Mesendoderm (in vitro differentiated cells): ENCODE data around the gene PTPN6.

ENCODE experiments used
- DNase-seq: peaks from one replicate; pipeline ENCODE4 v3.0.0; 2013
- H2AK5ac ChIP-seq: 2 replicates; pipeline ENCODE4 v1.6.1; 2013; ENCODE audit warnings: low read length, inconsistent platforms
- H2BK120ac ChIP-seq: 2 replicates; pipeline ENCODE4 v1.6.1; 2013; ENCODE audit warnings: low read depth, mild to moderate bottlenecking, low read length, moderate library complexity, mixed read lengths
- H2BK15ac ChIP-seq: replicated peaks from 2 replicates; pipeline ENCODE4 v1.6.1; 2013; ENCODE audit warnings: low read depth, mild to moderate bottlenecking, moderate library complexity
- H2BK5ac ChIP-seq: 2 replicates; pipeline ENCODE4 v1.6.1; 2013; ENCODE audit warnings: low read length, inconsistent platforms
- H3K18ac ChIP-seq: 2 replicates; pipeline ENCODE4 v1.6.1; 2013; ENCODE audit warnings: mild to moderate bottlenecking, low read length, mixed read lengths
- H3K23ac ChIP-seq: one replicate; pipeline ENCODE4 v1.6.1; 2013; ENCODE audit warnings: low read length
- H3K27ac ChIP-seq: 2 replicates; pipeline ENCODE4 v1.5.1; 2013; ENCODE audit warnings: low read depth, mild to moderate bottlenecking, inconsistent platforms, low read length, moderate library complexity
- H3K27me3 ChIP-seq: 2 replicates; pipeline ENCODE4 v1.6.1; 2013; ENCODE audit warnings: low read length, control low read depth, mild to moderate bottlenecking, inconsistent platforms; ENCODE audit not compliant: insufficient read depth, poor library complexity
- H3K36me3 ChIP-seq: 2 replicates; pipeline ENCODE4 v1.6.1; 2013; ENCODE audit warnings: low read length, inconsistent platforms; ENCODE audit not compliant: control insufficient read depth, insufficient read depth
- H3K4ac ChIP-seq: one replicate; pipeline ENCODE4 v1.6.1; 2013; ENCODE audit warnings: low read depth, mild to moderate bottlenecking, low read length, moderate library complexity
- H3K4me1 ChIP-seq: 2 replicates; pipeline ENCODE4 v1.6.1; 2013; ENCODE audit warnings: low read depth, low read length, inconsistent platforms; ENCODE audit not compliant: control insufficient read depth
- H3K4me2 ChIP-seq: 2 replicates; pipeline ENCODE4 v1.6.1; 2013; ENCODE audit warnings: low read length
- H3K4me3 ChIP-seq: 2 replicates; pipeline ENCODE4 v1.5.1; 2013; ENCODE audit warnings: mild to moderate bottlenecking, low read length
- H3K56ac ChIP-seq: one replicate; pipeline ENCODE4 v1.6.1; 2013; ENCODE audit warnings: low read length
- H3K79me1 ChIP-seq: 2 replicates; pipeline ENCODE4 v1.6.1; 2013; ENCODE audit warnings: low read length, inconsistent platforms
- H3K79me2 ChIP-seq: 2 replicates; pipeline ENCODE4 v1.6.1; 2013; ENCODE audit warnings: mild to moderate bottlenecking, low read length; ENCODE audit not compliant: control insufficient read depth, insufficient read depth
- H3K9ac ChIP-seq: 2 replicates; pipeline ENCODE4 v1.6.1; 2013; ENCODE audit warnings: low read length, inconsistent platforms
- H4K5ac ChIP-seq: one replicate; pipeline ENCODE4 v1.6.1; 2013; ENCODE audit warnings: low read length
- H4K8ac ChIP-seq: one replicate; pipeline ENCODE4 v1.6.1; 2013; ENCODE audit warnings: low read depth, mild to moderate bottlenecking, control low read depth, low read length, moderate library complexity
- WGBS: extraction: QIAGEN DNeasy Blood & Tissue Kit; methylation state at CpG from one replicate; pipeline ENCODE4 v1.1.7; 2013; ENCODE audit warnings: low lambda C conversion rate, missing lambda C conversion rate; ENCODE audit not compliant: insufficient coverage; ENCODE audit errors: extremely low coverage; 5-methylcytosine and 5-hydroxymethylcytosine counted together

PTPN6 gene

GRCh38 chr12:6957151-6957701 is 6.1 kb downstream of the PTPN6 start:
- no peak for DNase-seq
- H2AK5ac ChIP-seq = no peak overlapping the region

DNA sequence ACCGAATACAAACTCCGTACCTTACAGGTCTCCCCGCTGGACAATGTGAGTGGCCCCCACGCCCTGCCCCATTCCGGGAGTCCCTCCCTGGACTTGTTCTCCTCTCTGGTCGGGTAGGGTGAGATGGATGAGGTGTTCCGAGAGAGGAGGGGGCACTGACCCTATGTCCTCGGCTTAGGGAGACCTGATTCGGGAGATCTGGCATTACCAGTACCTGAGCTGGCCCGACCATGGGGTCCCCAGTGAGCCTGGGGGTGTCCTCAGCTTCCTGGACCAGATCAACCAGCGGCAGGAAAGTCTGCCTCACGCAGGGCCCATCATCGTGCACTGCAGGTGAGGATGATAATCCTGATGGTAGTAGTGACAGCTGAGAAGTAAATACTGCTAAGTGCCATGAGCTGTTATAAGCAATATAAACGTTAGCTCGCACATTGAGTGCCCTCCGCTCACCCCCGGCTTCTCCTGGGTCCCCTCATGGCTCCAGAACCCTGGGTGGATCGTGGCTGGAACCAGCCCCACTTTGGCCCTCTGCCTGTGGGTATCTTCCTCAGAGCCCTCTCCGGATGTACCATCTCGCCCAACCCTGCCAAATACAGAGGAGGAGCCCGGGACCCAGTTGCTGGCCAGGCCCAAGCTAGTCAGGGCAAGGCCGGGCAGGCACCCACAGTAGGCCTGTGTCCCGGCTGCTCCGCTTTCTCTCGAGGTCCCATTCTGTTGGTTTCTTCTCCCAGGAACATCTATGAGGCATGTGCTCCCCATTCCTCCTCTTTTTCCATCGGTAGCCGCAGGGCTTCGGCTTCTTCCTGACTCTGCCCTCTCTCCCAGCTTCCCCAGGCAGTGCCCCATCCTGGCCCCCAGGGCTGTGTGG is 6.8 kb downstream of the PTPN6 start:
- H3K18ac ChIP-seq = no peak overlapping the region
- peaks cover 2% of the 10 kb centered on the region for H3K79me2 ChIP-seq
- H4K5ac ChIP-seq = no peak overlapping the region
- H3K36me3 ChIP-seq = no peaks in the 10 kb centered on the region
- no peak overlapping the region for H3K27ac ChIP-seq
- WGBS = no CpG with 5 or more reads among the region's 28 CpGs
- H3K9ac ChIP-seq = no peak overlapping the region
- H2BK120ac ChIP-seq = no peak overlapping the region
- no peak overlapping the region for H2BK15ac ChIP-seq
- no peaks in the 10 kb centered on the region for H3K79me1 ChIP-seq
- no peak overlapping the region for H2BK5ac ChIP-seq
- no peak overlapping the region for H3K56ac ChIP-seq
- DNase-seq = no peak
- no peaks in the 10 kb centered on the region for H3K27me3 ChIP-seq
- no peak overlapping the region for H3K23ac ChIP-seq
- peaks cover 10% of the 10 kb centered on the region for H3K4me1 ChIP-seq
- no peak overlapping the region for H2AK5ac ChIP-seq
- H3K4me3 ChIP-seq = no peak overlapping the region
- H3K4ac ChIP-seq = no peak overlapping the region
- H4K8ac ChIP-seq = no peak overlapping the region
- H3K4me2 ChIP-seq = no peak overlapping the region

More at GRCh38 chr12:6957151-6957701, 6.1 kb downstream of the PTPN6 start:
- Histone ChIP-seq H2BK120ac (no peak overlapping the region), H3K4me2 (no peak overlapping the region), H3K56ac (no peak overlapping the region), H3K27me3 (no peaks in the 10 kb centered on the region), H2BK15ac (no peak overlapping the region), H4K8ac (no peak overlapping the region), H3K79me2 (no peaks in the 10 kb centered on the region), H3K4me1 (peaks cover 6% of the 10 kb centered on the region), H3K23ac (no peak overlapping the region), H3K27ac (no peak overlapping the region), H3K4ac (no peak overlapping the region), H2BK5ac (no peak overlapping the region), H3K79me1 (no peaks in the 10 kb centered on the region), H3K4me3 (no peak overlapping the region), H3K9ac (no peak overlapping the region), H4K5ac (no peak overlapping the region), H3K18ac (no peak overlapping the region), H3K36me3 (no peaks in the 10 kb centered on the region)
- WGBS = no CpG with 5 or more reads among the region's 20 CpGs

DNA sequence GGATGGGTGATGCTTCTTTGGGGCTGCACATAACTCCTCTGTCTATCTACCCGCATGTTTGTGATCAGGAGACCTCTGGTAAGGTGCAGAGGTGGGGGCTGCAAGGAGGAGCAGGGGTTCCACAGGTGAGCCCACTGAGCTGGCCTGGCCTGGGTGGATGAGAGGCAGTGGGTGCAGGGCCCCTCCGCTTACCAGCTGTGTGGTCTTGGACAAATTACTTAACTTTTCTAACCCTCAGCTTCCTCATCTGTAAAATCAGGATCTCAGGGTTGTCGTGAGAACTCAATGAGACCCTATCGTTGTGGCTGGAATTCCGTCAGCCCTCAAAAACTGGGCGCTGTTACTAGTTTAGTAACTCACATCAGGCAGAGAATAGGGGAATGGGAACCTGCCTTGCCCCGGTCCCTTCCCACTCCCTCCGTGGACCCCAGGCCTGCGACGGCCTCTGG is 7.5 kb downstream of the PTPN6 start:
- Histone ChIP-seq H3K27ac (no peak overlapping the region), H4K8ac (no peak overlapping the region), H3K79me2 (peaks cover 6% of the 10 kb centered on the region), H2BK120ac (no peak overlapping the region), H3K56ac (no peak overlapping the region), H3K4me3 (no peak overlapping the region), H3K4ac (no peak overlapping the region), H3K23ac (no peak overlapping the region), H3K79me1 (no peaks in the 10 kb centered on the region), H2BK5ac (no peak overlapping the region), H3K9ac (no peak overlapping the region), H3K36me3 (no peaks in the 10 kb centered on the region), H3K27me3 (no peaks in the 10 kb centered on the region), H3K18ac (no peak overlapping the region), H4K5ac (no peak overlapping the region), H2AK5ac (no peak overlapping the region), H3K4me2 (no peak overlapping the region), H2BK15ac (no peak overlapping the region), H3K4me1 (peaks cover 10% of the 10 kb centered on the region)
- no peak for DNase-seq
- no CpG with 5 or more reads among the region's 10 CpGs for WGBS

DNA sequence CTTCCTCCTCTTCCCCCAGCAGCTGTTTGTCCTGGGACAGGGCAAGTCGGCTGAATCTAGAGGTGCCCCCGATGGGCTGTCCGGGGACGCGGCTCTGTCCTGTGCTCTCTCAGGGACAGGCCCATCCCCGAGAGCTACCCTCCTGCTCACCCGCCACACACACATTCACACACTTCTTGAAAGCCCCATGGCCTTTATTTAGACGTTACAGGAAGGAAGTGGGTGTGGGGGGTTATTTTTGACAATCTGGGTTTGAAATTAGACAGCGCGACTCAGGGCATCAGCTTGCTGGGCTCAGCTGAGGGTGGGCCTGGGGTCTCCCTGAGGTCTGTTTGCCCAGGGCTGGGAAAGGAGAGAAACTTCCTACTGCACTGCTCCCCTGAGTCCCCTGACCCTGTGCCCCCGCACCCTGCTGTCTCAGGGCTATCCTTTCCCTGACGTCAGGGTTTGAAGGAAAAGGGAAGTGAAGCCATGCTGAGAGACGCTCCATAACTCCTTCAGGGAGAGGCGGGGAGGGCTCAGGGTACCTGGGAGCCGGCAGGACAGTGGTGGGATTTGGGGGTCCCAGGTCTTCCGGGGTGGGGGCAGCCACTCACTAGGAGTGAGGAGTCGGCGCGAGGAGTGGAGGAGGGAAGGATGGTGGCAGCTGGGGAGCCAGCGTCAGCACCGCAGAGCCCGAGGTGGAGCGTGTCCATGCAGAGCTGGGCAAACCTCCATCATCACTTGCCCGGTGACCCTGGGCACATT is 8.1 kb downstream of the PTPN6 start:
- no peak overlapping the region for H4K8ac ChIP-seq
- H3K4me1 ChIP-seq = peaks cover 10% of the 10 kb centered on the region
- H2BK5ac ChIP-seq = no peak overlapping the region
- H3K9ac ChIP-seq = no peak overlapping the region
- H2BK120ac ChIP-seq = no peak overlapping the region
- no peak overlapping the region for H3K27ac ChIP-seq
- H3K27me3 ChIP-seq = no peaks in the 10 kb centered on the region
- no peak overlapping the region for H2AK5ac ChIP-seq
- no peak overlapping the region for H3K56ac ChIP-seq
- DNase-seq = no peak
- WGBS = no CpG with 5 or more reads among the region's 24 CpGs
- H3K4me2 ChIP-seq = no peak overlapping the region
- no peak overlapping the region for H3K4ac ChIP-seq
- no peak overlapping the region for H4K5ac ChIP-seq
- H3K23ac ChIP-seq = no peak overlapping the region
- H3K4me3 ChIP-seq = no peak overlapping the region
- no peaks in the 10 kb centered on the region for H3K36me3 ChIP-seq
- H3K79me2 ChIP-seq = peaks cover 11% of the 10 kb centered on the region
- no peak overlapping the region for H2BK15ac ChIP-seq
- H3K18ac ChIP-seq = no peak overlapping the region
- no peaks in the 10 kb centered on the region for H3K79me1 ChIP-seq

DNA sequence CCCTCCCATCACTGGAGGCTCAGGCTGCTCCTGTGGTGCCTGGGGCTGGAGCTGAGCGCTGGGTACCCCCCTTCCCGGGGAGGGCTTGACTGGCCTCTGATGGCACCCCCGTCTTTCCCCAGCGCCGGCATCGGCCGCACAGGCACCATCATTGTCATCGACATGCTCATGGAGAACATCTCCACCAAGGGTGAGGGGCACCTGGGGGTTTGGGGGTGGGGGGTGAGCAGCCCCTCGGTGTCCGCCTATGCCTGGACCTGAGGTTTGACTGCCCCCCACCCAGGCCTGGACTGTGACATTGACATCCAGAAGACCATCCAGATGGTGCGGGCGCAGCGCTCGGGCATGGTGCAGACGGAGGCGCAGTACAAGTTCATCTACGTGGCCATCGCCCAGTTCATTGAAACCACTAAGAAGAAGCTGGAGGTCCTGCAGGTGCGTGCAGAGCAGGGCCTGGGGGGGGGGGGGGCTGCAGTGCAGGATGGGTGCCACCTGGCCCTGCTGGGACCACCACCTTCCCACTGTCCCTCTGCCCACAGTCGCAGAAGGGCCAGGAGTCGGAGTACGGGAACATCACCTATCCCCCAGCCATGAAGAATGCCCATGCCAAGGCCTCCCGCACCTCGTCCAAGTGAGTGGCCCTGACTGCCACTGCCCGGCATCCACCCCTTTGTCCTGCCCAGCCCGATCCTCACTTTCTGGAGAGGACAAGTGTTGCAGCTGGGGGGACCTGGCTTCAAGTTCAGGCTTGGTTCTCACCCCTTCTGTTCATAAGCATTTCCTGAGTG is 8.8 kb downstream of the PTPN6 start:
- Histone ChIP-seq H3K4me2 (no peak overlapping the region), H4K5ac (no peak overlapping the region), H2AK5ac (no peak overlapping the region), H3K27me3 (no peaks in the 10 kb centered on the region), H3K18ac (no peak overlapping the region), H3K27ac (no peak overlapping the region), H3K4ac (no peak overlapping the region), H3K56ac (no peak overlapping the region), H3K23ac (no peak overlapping the region), H3K36me3 (no peaks in the 10 kb centered on the region), H3K79me1 (peaks cover 2% of the 10 kb centered on the region), H2BK120ac (no peak overlapping the region), H2BK15ac (no peak overlapping the region), H3K4me1 (peaks cover 10% of the 10 kb centered on the region), H4K8ac (no peak overlapping the region), H3K79me2 (peaks cover 15% of the 10 kb centered on the region), H2BK5ac (no peak overlapping the region), H3K9ac (no peak overlapping the region), H3K4me3 (no peak overlapping the region)
- DNase-seq = no peak
- WGBS = no CpG with 5 or more reads among the region's 26 CpGs
